Smooth muscle cell (in vitro differentiated cells): ENCODE data around the gene RIPOR3. TPM values are rescaled to one million over a fixed set of nuclear protein-coding genes. Genes with fewer than 3 reads are reported as not detected.

Source experiments
- DNase-seq: peaks from one replicate; lab custom pipeline; 2025; ENCODE audit not compliant: unreplicated experiment; lab: John Stamatoyannopoulos, UW
- H2AFZ ChIP-seq: fragments of 200-600 bp; sonication (generic); 2 replicates; pipeline ENCODE4 v1.6.0; 2016; ENCODE audit warnings: antibody characterized with exemption, low read depth, mild to moderate bottlenecking
- H3F3A ChIP-seq: fragments of 200-600 bp; sonication (generic); 2 replicates; pipeline ENCODE4 v1.6.0; 2017; ENCODE audit warnings: antibody characterized with exemption, low read depth
- H3K27ac ChIP-seq: fragments of 200-600 bp; sonication (generic); 2 replicates; pipeline ENCODE4 v1.5.1; 2016; ENCODE audit warnings: low read depth, mild to moderate bottlenecking
- H3K27me3 ChIP-seq: fragments of 200-600 bp; sonication (generic); 2 replicates; pipeline ENCODE4 v1.6.1; 2016; ENCODE audit warnings: low read depth, mild to moderate bottlenecking
- H3K36me3 ChIP-seq: fragments of 200-600 bp; sonication (generic); 2 replicates; pipeline ENCODE4 v1.5.1; 2016; ENCODE audit warnings: low read depth
- H3K4me1 ChIP-seq: fragments of 200-600 bp; sonication (generic); 2 replicates; pipeline ENCODE4 v1.5.1; 2016; ENCODE audit warnings: low read depth
- H3K4me2 ChIP-seq: fragments of 200-600 bp; sonication (generic); 2 replicates; pipeline ENCODE4 v1.6.0; 2016; ENCODE audit warnings: mild to moderate bottlenecking
- H3K4me3 ChIP-seq: fragments of 200-600 bp; sonication (generic); 2 replicates; pipeline ENCODE4 v1.5.1; 2016; ENCODE audit warnings: mild to moderate bottlenecking
- H3K79me2 ChIP-seq: fragments of 200-600 bp; sonication (generic); 2 replicates; pipeline ENCODE4 v1.6.0; 2016; ENCODE audit warnings: low read depth, mild to moderate bottlenecking
- H3K9ac ChIP-seq: fragments of 200-600 bp; sonication (generic); 2 replicates; pipeline ENCODE4 v1.6.0; 2016; ENCODE audit warnings: low read depth
- H3K9me3 ChIP-seq: fragments of 200-600 bp; sonication (generic); replicated peaks from 2 replicates; pipeline ENCODE4 v1.5.1; 2016; ENCODE audit warnings: low read depth
- H4K20me1 ChIP-seq: fragments of 200-600 bp; sonication (generic); 2 replicates; pipeline ENCODE4 v1.6.0; 2016; ENCODE audit warnings: low read depth
- CTCF ChIP-seq: fragments of 200-600 bp; sonication (generic); IDR thresholded peaks from 2 replicates; pipeline ENCODE4 v1.5.1; 2017; ENCODE audit warnings: borderline replicate concordance, mild to moderate bottlenecking, antibody characterized with exemption; ENCODE audit not compliant: insufficient read depth, poor library complexity, severe bottlenecking
- WGBS: methylation state at CpG from one replicate; pipeline ENCODE4 v1.1.7; 2016; ENCODE audit warnings: low lambda C conversion rate; 5-methylcytosine and 5-hydroxymethylcytosine counted together
- polyA plus RNA-seq: library from polyadenylated mRNA; unstranded; fragments of >200 nt; fragmentation: Nextera tagmentation; extraction: Ambion mirVana; gene quantifications from 2 replicates; pipeline ENCODE4 v1.2.1, GENCODE V29; 2016
- total RNA-seq: library from RNA; depleted of rRNA; stranded (reverse); fragments of >200 nt; gene quantifications from 2 replicates; pipeline ENCODE4 v1.2.3, GENCODE V29; 2014

Gene RIPOR3
- total and polyA plus RNA-seq, 2 experiments from 2014 or later, result 0.18 to 1.2 TPM

GRCh38 chr20:50615407-50615806 is 75.9 kb downstream of the RIPOR3 start:
- Histone ChIP-seq H2AFZ (no peak overlapping the region), H3K9me3 (no peaks in the 10 kb centered on the region), H3F3A (no peaks in the 10 kb centered on the region), H3K9ac (no peak overlapping the region), H3K27ac (no peak overlapping the region), H3K4me3 (no peak overlapping the region), H4K20me1 (no peaks in the 10 kb centered on the region), H3K4me2 (no peak overlapping the region), H3K4me1 (no peaks in the 10 kb centered on the region), H3K27me3 (no peaks in the 10 kb centered on the region), H3K79me2 (no peaks in the 10 kb centered on the region), H3K36me3 (no peaks in the 10 kb centered on the region)
- no peak for DNase-seq
- WGBS, result 92% methylated on average over 6 of the region's 6 CpGs
- TF ChIP-seq CTCF, result no peak

DNA sequence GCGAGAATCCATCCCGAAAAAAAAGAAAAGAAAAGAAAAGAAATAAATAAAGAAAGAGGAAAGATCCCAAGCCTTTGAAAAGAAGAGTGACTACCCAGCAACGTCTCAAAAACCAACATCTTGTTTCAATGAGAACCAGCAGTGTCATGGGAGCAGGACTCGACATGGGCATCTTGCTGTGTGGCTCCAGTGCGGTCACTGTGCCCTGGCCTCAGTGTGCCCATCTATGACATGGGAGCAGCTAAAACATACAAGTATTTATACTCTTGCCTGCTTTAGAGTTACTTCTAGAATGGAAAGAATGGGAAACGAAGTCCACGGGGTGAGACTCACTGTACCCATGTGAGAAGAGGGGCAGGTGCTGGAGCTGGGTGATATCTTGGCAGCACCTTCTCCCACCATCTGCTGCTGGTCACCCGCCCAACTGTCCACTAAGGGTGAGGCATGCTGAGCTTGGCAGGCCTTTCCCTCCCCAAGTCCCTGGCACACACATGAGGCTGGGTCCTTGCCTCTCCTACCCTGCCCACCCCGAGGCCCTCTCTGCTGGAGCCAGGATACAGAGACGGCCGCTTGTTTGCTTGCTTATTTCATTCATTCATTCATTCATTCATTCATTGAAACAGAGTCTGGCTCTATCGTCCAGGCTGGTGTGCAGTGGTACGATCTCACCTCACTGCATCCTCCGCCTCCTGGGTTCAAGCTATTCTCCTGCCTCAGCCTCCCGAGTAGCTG is 77.7 kb downstream of the RIPOR3 start:
- DNase-seq, result no peak

GRCh38 chr20:50611128-50611810 is 80.1 kb downstream of the RIPOR3 start:
- H3F3A ChIP-seq, result no peaks in the 10 kb centered on the region
- H3K9ac ChIP-seq, result no peak overlapping the region
- H3K27me3 ChIP-seq, result no peaks in the 10 kb centered on the region
- DNase-seq, result no peak
- TF ChIP-seq CTCF, result no peak
- H3K4me2 ChIP-seq, result peak overlapping the region; percentile 22
- no peaks in the 10 kb centered on the region for H3K9me3 ChIP-seq
- no peaks in the 10 kb centered on the region for H3K36me3 ChIP-seq
- H3K27ac ChIP-seq, result no peak overlapping the region
- no peaks in the 10 kb centered on the region for H3K4me1 ChIP-seq
- WGBS, result 63% methylated on average over 15 of the region's 15 CpGs
- no peak overlapping the region for H2AFZ ChIP-seq
- H3K79me2 ChIP-seq, result no peaks in the 10 kb centered on the region
- H4K20me1 ChIP-seq, result no peaks in the 10 kb centered on the region
- H3K4me3 ChIP-seq, result no peak overlapping the region

More for the DNA sequence above, 77.7 kb downstream of the RIPOR3 start:
- H3K27me3 ChIP-seq, result no peaks in the 10 kb centered on the region
- TF ChIP-seq CTCF, result no peak
- H3K79me2 ChIP-seq, result no peaks in the 10 kb centered on the region
- H4K20me1 ChIP-seq, result no peaks in the 10 kb centered on the region
- no peak overlapping the region for H3K4me3 ChIP-seq
- no peak overlapping the region for H3K4me2 ChIP-seq
- H3K27ac ChIP-seq, result no peak overlapping the region
- no peaks in the 10 kb centered on the region for H3K4me1 ChIP-seq
- H2AFZ ChIP-seq, result no peak overlapping the region
- no peak overlapping the region for H3K9ac ChIP-seq
- no peaks in the 10 kb centered on the region for H3K36me3 ChIP-seq
- H3F3A ChIP-seq, result no peaks in the 10 kb centered on the region
- H3K9me3 ChIP-seq, result no peaks in the 10 kb centered on the region
- WGBS, result 93% methylated on average over 15 of the region's 15 CpGs

DNA sequence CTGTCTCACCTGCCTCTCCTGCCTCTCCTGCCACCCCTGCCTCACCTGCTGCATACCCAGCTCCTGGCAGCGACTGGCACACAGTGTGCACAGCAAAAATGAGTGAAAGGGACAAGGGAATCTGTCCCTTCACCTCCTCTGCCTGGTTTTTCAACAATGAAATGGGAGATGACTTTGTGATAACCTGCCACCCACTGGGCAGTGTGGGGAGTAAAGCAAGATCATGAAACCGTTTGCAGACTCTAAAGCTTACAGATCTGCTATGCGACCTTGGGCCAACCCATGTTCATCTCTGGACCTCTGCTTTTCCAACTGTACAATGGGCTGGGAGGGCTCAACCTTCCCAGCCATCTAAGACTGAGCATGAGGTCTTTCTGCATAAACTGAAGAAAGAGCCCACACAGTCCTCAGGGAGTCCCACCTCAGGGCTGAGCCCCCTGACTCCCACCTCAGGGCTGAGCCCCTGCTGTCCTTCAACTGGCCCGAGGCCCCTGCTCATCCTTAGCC is 81.1 kb downstream of the RIPOR3 start:
- Histone ChIP-seq H3K79me2 (no peaks in the 10 kb centered on the region), H3K27me3 (no peaks in the 10 kb centered on the region), H3F3A (no peaks in the 10 kb centered on the region), H3K9ac (no peak overlapping the region), H3K27ac (no peak overlapping the region), H3K9me3 (no peaks in the 10 kb centered on the region), H3K4me3 (no peak overlapping the region), H3K4me2 (no peak overlapping the region), H3K4me1 (no peaks in the 10 kb centered on the region), H2AFZ (no peak overlapping the region), H4K20me1 (no peaks in the 10 kb centered on the region), H3K36me3 (no peaks in the 10 kb centered on the region)
- WGBS, result 83% methylated on average over 4 of the region's 4 CpGs
- DNase-seq, result no peak
- TF ChIP-seq CTCF, result no peak
